ENCODE measurements around the gene TUBB8B. TPM values are rescaled to one million over a fixed set of nuclear protein-coding genes. Genes with fewer than 3 reads are reported as not detected.
"Not testable (repeated sequence)": the region's sequence is repeated elsewhere in the genome, so short reads cannot be mapped to it uniquely, and the experiment has no call there.

Gene TUBB8B
- total RNA-seq (under 1 TPM in 2 of 7 donors, not detected in 5; 0.49 to 0.51 TPM), polyA plus RNA-seq (1 to 10 TPM in 1 of 3 donors, not detected in 2; 1.5 TPM)
- long read RNA-seq, donor 1 = 0 reads
- long read RNA-seq, donor 2 = 0 reads

DNA sequence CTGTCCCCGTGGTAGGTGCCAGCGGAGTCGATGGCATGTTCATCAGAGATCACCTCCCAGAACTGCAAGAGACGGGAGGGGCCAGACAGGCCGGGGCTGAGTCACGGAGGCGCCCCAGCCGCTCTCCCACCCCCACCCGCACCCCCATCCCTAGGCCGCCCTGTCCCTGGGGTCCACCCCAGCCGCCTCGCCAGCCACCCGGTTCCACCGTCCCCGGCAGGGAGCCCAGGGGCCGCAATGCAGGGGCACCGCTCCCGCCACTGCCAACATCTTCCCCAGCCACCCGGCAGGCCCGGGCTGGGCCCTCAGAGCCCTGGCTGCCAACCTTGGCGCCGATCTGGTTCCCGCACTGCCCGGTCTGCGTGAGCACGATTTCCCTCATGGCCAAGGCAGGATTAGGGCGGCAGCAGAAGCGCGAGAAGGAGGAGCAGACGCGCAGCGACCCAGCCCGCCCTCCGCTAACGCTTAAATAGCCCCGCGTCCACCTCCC is at the start of gene TUBB8B:
Gene TUBB8B (minus strand): TSS at position 440 of the 490 bp plus-strand sequence. CDS start 58 bp downstream, at position 382.
- H3K27me3 ChIP-seq (replicated peaks in 1 of 7); H3K4me1 ChIP-seq; H3K36me3 ChIP-seq; intact Hi-C loops (cut with DNase I; ENCODE audit: low total_unique reads); H3K27ac ChIP-seq; H3K4me3 ChIP-seq; DNase-seq; H3K9me3 ChIP-seq: not testable (repeated sequence)
- WGBS, 5 donors = 81 to 95% (median 88%) methylated on average over 4 to 35 of the region's 37 CpGs

DNA sequence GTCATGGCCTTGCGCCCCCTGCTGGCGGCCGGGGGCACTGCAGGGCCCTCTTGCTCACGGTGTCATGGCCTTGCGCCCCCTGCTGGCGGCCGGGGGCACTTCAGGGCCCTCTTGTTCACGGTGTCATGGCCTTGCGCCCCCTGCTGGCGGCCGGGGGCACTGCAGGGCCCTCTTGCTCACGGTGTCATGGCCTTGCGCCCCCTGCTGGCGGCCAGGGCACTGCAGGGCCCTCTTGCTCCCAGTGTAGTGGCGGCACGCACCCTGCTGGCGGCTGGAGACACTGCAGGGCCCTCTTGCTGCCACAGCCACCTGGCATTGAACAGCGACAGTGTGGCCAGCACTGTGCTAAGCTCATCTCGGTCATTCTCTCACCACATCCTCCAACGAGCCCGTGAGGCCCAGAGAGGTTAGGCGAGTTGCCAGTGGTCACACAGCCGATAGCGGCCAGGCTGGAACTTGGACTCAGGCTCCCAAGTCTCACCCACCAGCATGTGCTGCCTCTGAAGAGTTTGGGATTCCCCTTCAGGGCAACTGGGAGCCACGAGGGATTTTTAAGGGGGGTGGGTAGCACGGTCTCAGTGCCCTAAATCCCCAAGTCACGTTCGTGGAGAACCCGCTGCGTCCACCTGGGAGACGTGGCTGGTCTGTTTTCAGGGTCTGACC is 48.0 kb upstream of the TUBB8B start:
- 63 to 79% (median 77%) methylated on average over 6 to 25 of the region's 31 CpGs; no CpG with 5 or more reads in 1 of the 5 donors for WGBS, 5 donors
- DNase-seq; H3K27me3 ChIP-seq (replicated peaks in 1 of 7); H3K9me3 ChIP-seq; H3K4me1 ChIP-seq; H3K27ac ChIP-seq; H3K36me3 ChIP-seq; intact Hi-C loops (cut with DNase I; ENCODE audit: low total_unique reads); H3K4me3 ChIP-seq: not testable (repeated sequence)
- TF ChIP-seq, protein P1, sequence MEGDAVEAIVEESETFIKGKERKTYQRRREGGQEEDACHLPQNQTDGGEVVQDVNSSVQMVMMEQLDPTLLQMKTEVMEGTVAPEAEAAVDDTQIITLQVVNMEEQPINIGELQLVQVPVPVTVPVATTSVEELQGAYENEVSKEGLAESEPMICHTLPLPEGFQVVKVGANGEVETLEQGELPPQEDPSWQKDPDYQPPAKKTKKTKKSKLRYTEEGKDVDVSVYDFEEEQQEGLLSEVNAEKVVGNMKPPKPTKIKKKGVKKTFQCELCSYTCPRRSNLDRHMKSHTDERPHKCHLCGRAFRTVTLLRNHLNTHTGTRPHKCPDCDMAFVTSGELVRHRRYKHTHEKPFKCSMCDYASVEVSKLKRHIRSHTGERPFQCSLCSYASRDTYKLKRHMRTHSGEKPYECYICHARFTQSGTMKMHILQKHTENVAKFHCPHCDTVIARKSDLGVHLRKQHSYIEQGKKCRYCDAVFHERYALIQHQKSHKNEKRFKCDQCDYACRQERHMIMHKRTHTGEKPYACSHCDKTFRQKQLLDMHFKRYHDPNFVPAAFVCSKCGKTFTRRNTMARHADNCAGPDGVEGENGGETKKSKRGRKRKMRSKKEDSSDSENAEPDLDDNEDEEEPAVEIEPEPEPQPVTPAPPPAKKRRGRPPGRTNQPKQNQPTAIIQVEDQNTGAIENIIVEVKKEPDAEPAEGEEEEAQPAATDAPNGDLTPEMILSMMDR (IDR thresholded peaks at IDR 0.05 in 8 of 11, conservative IDR thresholded peaks at IDR 0.05 in 3 of 11) = peak in 5 of 11 experiments; percentile 16 to 53 (median 24)

DNA sequence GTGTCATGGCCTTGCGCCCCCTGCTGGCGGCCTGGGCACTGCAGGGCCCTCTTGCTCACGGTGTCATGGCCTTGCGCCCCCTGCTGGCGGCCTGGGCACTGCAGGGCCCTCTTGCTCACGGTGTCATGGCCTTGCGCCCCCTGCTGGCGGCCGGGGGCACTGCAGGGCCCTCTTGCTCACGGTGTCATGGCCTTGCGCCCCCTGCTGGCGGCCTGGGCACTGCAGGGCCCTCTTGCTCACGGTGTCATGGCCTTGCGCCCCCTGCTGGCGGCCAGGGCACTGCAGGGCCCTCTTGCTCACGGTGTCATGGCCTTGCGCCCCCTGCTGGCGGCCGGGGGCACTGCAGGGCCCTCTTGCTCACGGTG is 47.3 kb upstream of the TUBB8B start:
- H3K4me1 ChIP-seq; intact Hi-C loops (cut with DNase I; ENCODE audit: low total_unique reads); H3K27ac ChIP-seq; DNase-seq; H3K4me3 ChIP-seq; H3K36me3 ChIP-seq; H3K9me3 ChIP-seq; H3K27me3 ChIP-seq (replicated peaks in 1 of 7): not testable (repeated sequence)
- WGBS, 5 donors = 56 to 79% (median 67%) methylated on average over 3 to 15 of the region's 20 CpGs
- TF ChIP-seq, protein P1 (IDR thresholded peaks at IDR 0.05 in 8 of 11, conservative IDR thresholded peaks at IDR 0.05 in 3 of 11) = peak in 4 of 11 experiments; percentile 12 to 47 (median 28)

DNA sequence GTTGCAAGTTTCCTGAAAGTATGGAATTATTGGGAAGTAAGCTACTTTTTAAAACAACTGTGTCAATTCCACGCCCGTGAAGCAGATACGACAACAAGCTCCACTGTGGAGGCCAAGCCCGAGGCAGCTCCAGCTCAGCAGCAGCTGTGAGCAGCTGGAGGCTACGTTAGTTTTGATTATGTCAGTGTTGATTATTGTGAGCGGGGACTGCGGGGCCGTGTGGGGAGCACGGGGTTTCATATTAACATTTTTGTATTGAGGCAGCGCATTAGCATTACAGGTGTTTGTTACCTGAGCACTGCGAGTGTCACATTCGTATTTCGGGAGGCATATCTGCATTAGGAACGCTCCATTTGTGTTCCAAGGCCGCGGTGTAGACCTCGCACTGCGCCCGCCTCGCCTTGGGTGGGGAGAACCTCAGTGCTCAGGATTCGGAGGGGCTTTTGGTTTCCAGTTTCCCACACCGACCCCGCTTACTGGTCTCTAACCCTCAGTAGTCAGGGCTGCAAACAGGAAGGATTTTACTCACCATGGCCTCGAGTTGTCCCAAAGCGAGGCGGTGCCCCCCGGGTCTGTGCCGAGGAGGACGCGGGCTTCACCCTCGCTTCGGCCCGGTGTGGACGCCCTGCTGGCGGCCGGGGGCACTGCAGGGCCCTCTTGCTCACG is 46.8 kb upstream of the TUBB8B start:
- 67 to 84% (median 80%) methylated on average over 6 to 22 of the region's 37 CpGs for WGBS, 5 donors
- H3K27ac ChIP-seq; H3K36me3 ChIP-seq; DNase-seq; intact Hi-C loops (cut with DNase I; ENCODE audit: low total_unique reads); H3K4me3 ChIP-seq; H3K4me1 ChIP-seq; H3K9me3 ChIP-seq; H3K27me3 ChIP-seq (replicated peaks in 1 of 7): not testable (repeated sequence)
- TF ChIP-seq, protein P1 (IDR thresholded peaks at IDR 0.05 in 8 of 11, conservative IDR thresholded peaks at IDR 0.05 in 3 of 11) = peak in 1 of 11 experiments; percentile 3

DNA sequence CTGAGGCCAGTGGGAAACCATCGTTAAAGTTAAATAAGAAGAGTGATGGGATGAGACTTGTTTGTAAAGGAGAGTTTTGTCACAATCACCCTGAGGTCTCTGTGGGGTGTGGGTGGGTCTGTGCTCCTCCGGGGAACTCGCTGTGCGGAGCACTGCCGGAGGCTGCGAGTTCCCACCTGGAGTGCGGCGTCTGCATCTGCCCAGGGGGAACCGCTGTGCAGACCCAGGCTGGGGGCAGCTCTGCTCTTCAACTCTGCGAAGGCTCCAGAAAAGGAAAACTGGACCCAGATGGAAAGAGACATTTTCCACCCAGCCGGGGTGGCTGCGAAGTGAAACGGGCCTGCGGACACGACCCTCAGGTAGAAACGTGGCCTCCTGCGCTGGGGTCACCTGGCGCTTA is 46.2 kb upstream of the TUBB8B start:
- H3K9me3 ChIP-seq; H3K27ac ChIP-seq; H3K36me3 ChIP-seq; H3K27me3 ChIP-seq (replicated peaks in 1 of 7); H3K4me3 ChIP-seq; H3K4me1 ChIP-seq; intact Hi-C loops (cut with DNase I; ENCODE audit: low total_unique reads); DNase-seq: not testable (repeated sequence)
- WGBS, 5 donors = 89 to 93% (median 92%) methylated on average over 3 to 18 of the region's 18 CpGs

DNA sequence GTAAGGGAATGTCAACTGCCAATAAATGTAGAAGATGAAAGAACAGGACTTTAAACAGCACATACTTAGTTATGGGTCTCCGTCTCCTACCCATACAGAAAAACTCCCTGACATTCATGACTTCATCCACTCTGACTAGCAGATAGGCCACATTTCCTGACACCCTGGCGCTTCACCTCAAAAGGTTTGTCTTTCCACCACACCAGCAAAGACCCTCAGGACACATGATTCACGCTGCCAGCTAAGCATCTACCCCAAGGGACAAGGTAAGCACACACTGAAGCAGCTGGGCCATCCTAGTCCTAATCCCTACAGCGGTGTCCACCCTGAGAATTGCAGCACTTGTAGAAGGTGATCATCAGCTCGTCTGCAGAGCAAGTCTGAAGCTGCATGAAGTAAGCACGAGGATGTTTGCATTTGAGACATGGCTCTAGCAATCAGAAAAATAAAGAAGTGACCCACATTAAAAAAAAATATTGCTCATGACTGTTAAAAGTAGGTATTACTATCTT is 44.5 kb upstream of the TUBB8B start:
- H3K36me3 ChIP-seq; H3K9me3 ChIP-seq; H3K4me1 ChIP-seq; DNase-seq; intact Hi-C loops (cut with DNase I; ENCODE audit: low total_unique reads); H3K4me3 ChIP-seq; H3K27me3 ChIP-seq (replicated peaks in 1 of 7); H3K27ac ChIP-seq: not testable (repeated sequence)
- 71 to 81% (median 76%) methylated on average over 6 of the region's 6 CpGs for WGBS, 5 donors

DNA sequence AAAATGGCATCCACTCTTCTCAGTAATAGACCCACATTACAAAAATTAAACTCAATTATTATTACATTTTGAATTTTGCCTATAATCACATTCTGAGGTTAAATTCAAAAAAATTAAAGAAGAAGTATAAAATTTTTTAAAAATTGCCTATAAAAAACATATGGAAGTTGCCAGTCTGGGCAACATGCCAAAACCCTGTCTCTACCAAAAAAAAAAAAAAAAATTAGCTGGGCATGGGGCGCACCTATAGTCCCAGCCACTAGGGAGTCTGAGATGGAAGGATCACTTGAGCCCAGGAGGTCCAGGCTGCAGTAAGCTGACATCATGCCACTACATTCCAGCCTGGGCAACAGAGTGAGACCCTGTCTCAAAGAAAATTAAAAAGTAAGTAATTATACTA is 42.1 kb upstream of the TUBB8B start:
- H3K9me3 ChIP-seq; H3K27ac ChIP-seq; H3K4me3 ChIP-seq; H3K4me1 ChIP-seq; H3K36me3 ChIP-seq; intact Hi-C loops (cut with DNase I; ENCODE audit: low total_unique reads); H3K27me3 ChIP-seq (replicated peaks in 1 of 7); DNase-seq: not testable (repeated sequence)
- 79 to 100% (median 88%) methylated on average over 1 of the region's 1 CpG for WGBS, 5 donors
